Stimulated activated CD8-positive, alpha-beta memory T cell treated with anti-CD3 and anti-CD28 coated beads, Interleukin-12 subunit alpha, Interleukin-12 subunit beta, amount 100 ng/mL, for 24 hours (primary cell): Measurements from ENCODE around the gene LYAR.

Experiments
- DNase-seq: peaks from one replicate; pipeline ENCODE4 v3.0.0-alpha.2; 2020; ENCODE audit errors: extremely low read depth

The LYAR gene

GRCh38 chr4:4289941-4290850, at the start of gene LYAR, which contains the start of gene ZBTB49:
LYAR (minus strand) TSS chr4:4290154; CDS start chr4:4283742, 6,412 bp downstream.
ZBTB49 (plus strand) TSS chr4:4290251; CDS start chr4:4299946, 9,695 bp downstream.
- DNase-seq: peak; percentile 91

GRCh38 chr4:4339504-4340085, 49.6 kb upstream of the LYAR start:
- DNase-seq: no peak

- DNase-seq: no peak
These were observed 48.5 kb upstream of the LYAR start for GRCh38 chr4:4338210-4339001.

- DNase-seq: peak; percentile 32
These were observed 45.0 kb upstream of the LYAR start for GRCh38 chr4:4334798-4335520.

GRCh38 chr4:4333265-4333706, 43.3 kb upstream of the LYAR start:
- no peak for DNase-seq

GRCh38 chr4:4332529-4332928, 42.6 kb upstream of the LYAR start:
- DNase-seq: no peak

GRCh38 chr4:4330794-4331193, 40.8 kb upstream of the LYAR start:
- no peak for DNase-seq

- no peak for DNase-seq
These were observed 39.5 kb upstream of the LYAR start for GRCh38 chr4:4329496-4329895.

GRCh38 chr4:4328840-4329239, 38.9 kb upstream of the LYAR start:
- no peak for DNase-seq

- DNase-seq: no peak
These were observed 38.3 kb upstream of the LYAR start for GRCh38 chr4:4328206-4328605.

GRCh38 chr4:4327652-4328121, 37.7 kb upstream of the LYAR start:
- DNase-seq: no peak

GRCh38 chr4:4326166-4326565, 36.2 kb upstream of the LYAR start:
- no peak for DNase-seq

- DNase-seq: no peak
These were observed 35.4 kb upstream of the LYAR start for GRCh38 chr4:4325321-4325720.

GRCh38 chr4:4323705-4324534, 34.0 kb upstream of the LYAR start:
- no peak for DNase-seq

GRCh38 chr4:4321951-4322688, 32.2 kb upstream of the LYAR start:
- no peak for DNase-seq

- no peak for DNase-seq
These were observed 31.2 kb upstream of the LYAR start for GRCh38 chr4:4320951-4321714.

GRCh38 chr4:4320528-4320927, 30.6 kb upstream of the LYAR start:
- no peak for DNase-seq

GRCh38 chr4:4317496-4318232, 27.7 kb upstream of the LYAR start:
- no peak for DNase-seq
